Nucleus accumbens (tissue), 56 donors: ENCODE measurements around the gene CCDC63.
A peak's percentile ranks its signal among the peaks of the same experiment; 100 is the strongest.

Source experiments
- DNase-seq, 56 donors: peaks; one replicate each; lab custom pipeline; 2025; lab: John Stamatoyannopoulos, UW

CCDC63 gene

GRCh38 chr12:110919720-110920119 lies 72.9 kb downstream of the CCDC63 start:
- no peak for DNase-seq

- no peak for DNase-seq
Observed at GRCh38 chr12:110920324-110920910, 73.6 kb downstream of the CCDC63 start, which contains the start of gene MYL2. Gene MYL2 (minus strand): TSS chr12:110920579. CDS start chr12:110920529, 50 bp downstream.

GRCh38 chr12:110921262-110921661 lies 74.5 kb downstream of the CCDC63 start:
- no peak for DNase-seq

- no peak for DNase-seq
Observed at GRCh38 chr12:110922652-110923051, 75.9 kb downstream of the CCDC63 start.

GRCh38 chr12:110923192-110923591 lies 76.4 kb downstream of the CCDC63 start:
- no peak for DNase-seq

- DNase-seq: no peak
Observed at GRCh38 chr12:110923692-110924334, 77.0 kb downstream of the CCDC63 start.

GRCh38 chr12:110927546-110927945 lies 80.8 kb downstream of the CCDC63 start:
- no peak for DNase-seq

- DNase-seq: no peak
Observed at GRCh38 chr12:110928700-110929099, 81.9 kb downstream of the CCDC63 start.

GRCh38 chr12:110929818-110930217 lies 83.0 kb downstream of the CCDC63 start:
- no peak for DNase-seq

GRCh38 chr12:110930348-110931314 lies 83.8 kb downstream of the CCDC63 start:
- DNase-seq: no peak

GRCh38 chr12:110931315-110931728 lies 84.5 kb downstream of the CCDC63 start:
- DNase-seq: no peak

GRCh38 chr12:110932046-110932445 lies 85.3 kb downstream of the CCDC63 start:
- DNase-seq: no peak

- no peak for DNase-seq
Observed at GRCh38 chr12:110933326-110933974, 86.7 kb downstream of the CCDC63 start.

- no peak for DNase-seq
Observed at GRCh38 chr12:110934093-110934852, 87.5 kb downstream of the CCDC63 start.

- DNase-seq: no peak
Observed at GRCh38 chr12:110935588-110935987, 88.8 kb downstream of the CCDC63 start.

- no peak for DNase-seq
Observed at GRCh38 chr12:110936367-110937103, 89.7 kb downstream of the CCDC63 start.

GRCh38 chr12:110937104-110937641 lies 90.4 kb downstream of the CCDC63 start:
- peak in 35 of 56 donors; percentile 0 to 56 (median 16) for DNase-seq

- DNase-seq: no peak
Observed at GRCh38 chr12:110940296-110940695, 93.5 kb downstream of the CCDC63 start.

GRCh38 chr12:110940933-110941332 lies 94.1 kb downstream of the CCDC63 start:
- DNase-seq: no peak
